Measurements from ENCODE around the gene PLCL1.

DNA sequence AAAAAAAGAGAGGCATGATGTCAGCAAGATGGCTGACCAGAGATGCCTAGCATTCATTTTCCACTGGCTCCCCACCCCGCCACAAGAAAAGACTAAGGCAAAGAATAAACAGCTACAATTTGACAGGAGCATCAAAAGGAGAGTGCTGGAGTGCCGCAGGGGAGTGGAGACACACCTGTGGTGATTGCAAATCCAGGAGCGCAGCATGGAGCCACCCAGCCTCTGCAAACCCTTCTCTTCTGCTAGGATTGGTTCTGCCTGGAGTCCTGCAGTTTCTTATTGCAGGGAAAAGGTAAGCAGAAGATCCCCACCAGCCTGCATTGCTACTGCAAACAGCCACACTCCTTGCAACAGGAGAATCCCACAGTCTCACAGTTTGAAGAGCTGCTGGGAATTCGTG is 45.4 kb upstream of the PLCL1 start:
- TF ChIP-seq, protein P1, sequence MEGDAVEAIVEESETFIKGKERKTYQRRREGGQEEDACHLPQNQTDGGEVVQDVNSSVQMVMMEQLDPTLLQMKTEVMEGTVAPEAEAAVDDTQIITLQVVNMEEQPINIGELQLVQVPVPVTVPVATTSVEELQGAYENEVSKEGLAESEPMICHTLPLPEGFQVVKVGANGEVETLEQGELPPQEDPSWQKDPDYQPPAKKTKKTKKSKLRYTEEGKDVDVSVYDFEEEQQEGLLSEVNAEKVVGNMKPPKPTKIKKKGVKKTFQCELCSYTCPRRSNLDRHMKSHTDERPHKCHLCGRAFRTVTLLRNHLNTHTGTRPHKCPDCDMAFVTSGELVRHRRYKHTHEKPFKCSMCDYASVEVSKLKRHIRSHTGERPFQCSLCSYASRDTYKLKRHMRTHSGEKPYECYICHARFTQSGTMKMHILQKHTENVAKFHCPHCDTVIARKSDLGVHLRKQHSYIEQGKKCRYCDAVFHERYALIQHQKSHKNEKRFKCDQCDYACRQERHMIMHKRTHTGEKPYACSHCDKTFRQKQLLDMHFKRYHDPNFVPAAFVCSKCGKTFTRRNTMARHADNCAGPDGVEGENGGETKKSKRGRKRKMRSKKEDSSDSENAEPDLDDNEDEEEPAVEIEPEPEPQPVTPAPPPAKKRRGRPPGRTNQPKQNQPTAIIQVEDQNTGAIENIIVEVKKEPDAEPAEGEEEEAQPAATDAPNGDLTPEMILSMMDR (conservative IDR thresholded peaks at IDR 0.05): no peak
- TF ChIP-seq ZFX (IDR thresholded peaks at IDR 0.05): no peak
